MM.1S (cell line): ENCODE measurements around the gene TGFB2.

Experiments
- DNase-seq: peaks from one replicate; pipeline ENCODE4 v3.0.0-alpha.2; 2015
- H2AFZ ChIP-seq: fragments of 300-600 bp; sonication (generic); 2 replicates; pipeline ENCODE4 v1.6.0; 2016; ENCODE audit warnings: antibody characterized with exemption, low read length
- H3F3A ChIP-seq: fragments of 300-600 bp; sonication (generic); 2 replicates; pipeline ENCODE4 v1.6.1; 2016; ENCODE audit warnings: mild to moderate bottlenecking, antibody characterized with exemption, low read length, moderate library complexity, mixed read lengths; ENCODE audit not compliant: insufficient read depth
- H3K27ac ChIP-seq: fragments of 300-600 bp; sonication (generic); 2 replicates; pipeline ENCODE4 v1.5.1; 2016; ENCODE audit warnings: mild to moderate bottlenecking, low read length
- H3K27me3 ChIP-seq: fragments of 300-600 bp; sonication (generic); replicated peaks from 2 replicates; pipeline ENCODE4 v1.6.0; 2016; ENCODE audit warnings: low read length; ENCODE audit not compliant: insufficient read depth
- H3K36me3 ChIP-seq: fragments of 300-600 bp; sonication (generic); replicated peaks from 2 replicates; pipeline ENCODE4 v1.6.1; 2016; ENCODE audit warnings: mild to moderate bottlenecking, low read length, mixed read lengths; ENCODE audit not compliant: insufficient read depth
- H3K4me1 ChIP-seq: fragments of 300-600 bp; sonication (generic); 2 replicates; pipeline ENCODE4 v1.6.1; 2016; ENCODE audit warnings: low read length, mixed read lengths
- H3K4me2 ChIP-seq: fragments of 300-600 bp; sonication (generic); 2 replicates; pipeline ENCODE4 v1.6.0; 2016; ENCODE audit warnings: low read depth, low read length
- H3K4me3 ChIP-seq: fragments of 300-600 bp; sonication (generic); 2 replicates; pipeline ENCODE4 v1.5.1; 2016; ENCODE audit warnings: low read length, mixed read lengths
- H3K79me2 ChIP-seq: fragments of 300-600 bp; sonication (generic); 2 replicates; pipeline ENCODE4 v1.6.1; 2016; ENCODE audit warnings: mixed run types, low read length, mixed read lengths
- H3K9ac ChIP-seq: fragments of 300-600 bp; sonication (generic); 2 replicates; pipeline ENCODE4 v1.6.1; 2016; ENCODE audit warnings: low read length, mixed read lengths
- H3K9me2 ChIP-seq: fragments of 300-600 bp; sonication (generic); replicated peaks from 2 replicates; pipeline ENCODE4 v1.6.1; 2016; ENCODE audit warnings: mild to moderate bottlenecking, low read length, mixed read lengths; ENCODE audit not compliant: insufficient read depth
- H3K9me3 ChIP-seq: fragments of 300-600 bp; sonication (generic); replicated peaks from 2 replicates; pipeline ENCODE4 v1.6.1; 2016; ENCODE audit warnings: mild to moderate bottlenecking, low read length, mixed read lengths; ENCODE audit not compliant: insufficient read depth
- H4K20me1 ChIP-seq: fragments of 300-600 bp; sonication (generic); 2 replicates; pipeline ENCODE4 v1.6.1; 2016; ENCODE audit warnings: mild to moderate bottlenecking, low read length, moderate library complexity, mixed read lengths; ENCODE audit not compliant: insufficient read depth
- CTCF ChIP-seq: fragments of 300-600 bp; sonication (generic); IDR thresholded peaks from 2 replicates; pipeline ENCODE4 v1.5.1; 2016; ENCODE audit warnings: antibody characterized with exemption, low read length, mixed read lengths
- EZH2 ChIP-seq: fragments of 300-600 bp; sonication (generic); optimal IDR thresholded peaks from 2 replicates; pipeline ENCODE3; 2017; ENCODE audit warnings: low read depth, mild to moderate bottlenecking, antibody characterized with exemption, low read length, mixed read lengths
- EZH2phosphoT487 ChIP-seq: fragments of 300-600 bp; sonication (generic); IDR thresholded peaks from 2 replicates; pipeline ENCODE4 v1.6.1; 2018; ENCODE audit warnings: antibody characterized with exemption, low read length

TGFB2 gene

GRCh38 chr1:218462116-218462515 is 117.0 kb downstream of the TGFB2 start:
- no peak overlapping the region for H2AFZ ChIP-seq
- no peak overlapping the region for H3K9ac ChIP-seq
- H3K4me3 ChIP-seq, result no peak overlapping the region
- TF ChIP-seq CTCF, result no peak
- TF ChIP-seq EZH2phosphoT487, result no peak
- no peak for TF ChIP-seq EZH2
- H3K4me1 ChIP-seq, result peaks cover 43% of the 10 kb centered on the region
- no peak overlapping the region for H3K4me2 ChIP-seq
- H3K79me2 ChIP-seq, result no peaks in the 10 kb centered on the region
- H3K36me3 ChIP-seq, result no peaks in the 10 kb centered on the region
- no peaks in the 10 kb centered on the region for H3K9me2 ChIP-seq
- no peaks in the 10 kb centered on the region for H4K20me1 ChIP-seq
- peaks cover 30% of the 10 kb centered on the region for H3F3A ChIP-seq
- H3K9me3 ChIP-seq, result no peaks in the 10 kb centered on the region
- DNase-seq, result no peak
- no peak overlapping the region for H3K27ac ChIP-seq
- no peaks in the 10 kb centered on the region for H3K27me3 ChIP-seq

- peaks cover 30% of the 10 kb centered on the region for H3F3A ChIP-seq
- H4K20me1 ChIP-seq, result no peaks in the 10 kb centered on the region
- no peaks in the 10 kb centered on the region for H3K79me2 ChIP-seq
- H3K36me3 ChIP-seq, result no peaks in the 10 kb centered on the region
- no peak overlapping the region for H3K27ac ChIP-seq
- TF ChIP-seq EZH2phosphoT487 (no peak), CTCF (no peak), EZH2 (no peak)
- no peaks in the 10 kb centered on the region for H3K9me2 ChIP-seq
- H2AFZ ChIP-seq, result no peak overlapping the region
- H3K4me1 ChIP-seq, result peaks cover 39% of the 10 kb centered on the region
- no peak overlapping the region for H3K9ac ChIP-seq
- no peak for DNase-seq
- H3K9me3 ChIP-seq, result no peaks in the 10 kb centered on the region
- no peaks in the 10 kb centered on the region for H3K27me3 ChIP-seq
- H3K4me3 ChIP-seq, result no peak overlapping the region
- H3K4me2 ChIP-seq, result peak overlapping the region; percentile 27; the same call in 1 of the 2 replicates
These were observed 117.5 kb downstream of the TGFB2 start for GRCh38 chr1:218462587-218462986.

GRCh38 chr1:218463194-218464156 is 118.3 kb downstream of the TGFB2 start:
- peak overlapping the region; percentile 10; the same call in 1 of the 2 replicates for H3K9ac ChIP-seq
- DNase-seq, result peak; percentile 46
- TF ChIP-seq CTCF (no peak), EZH2 (no peak), EZH2phosphoT487 (no peak)
- H3K4me1 ChIP-seq, result peaks cover 39% of the 10 kb centered on the region
- no peak overlapping the region for H2AFZ ChIP-seq
- no peaks in the 10 kb centered on the region for H3K36me3 ChIP-seq
- no peaks in the 10 kb centered on the region for H3K27me3 ChIP-seq
- H3K4me2 ChIP-seq, result peak overlapping the region; percentile 27; the same call in 1 of the 2 replicates
- H4K20me1 ChIP-seq, result no peaks in the 10 kb centered on the region
- peaks cover 30% of the 10 kb centered on the region for H3F3A ChIP-seq
- no peaks in the 10 kb centered on the region for H3K9me2 ChIP-seq
- no peaks in the 10 kb centered on the region for H3K79me2 ChIP-seq
- H3K27ac ChIP-seq, result peak overlapping the region; percentile 34; the same call in 1 of the 2 replicates
- H3K4me3 ChIP-seq, result peak overlapping the region; percentile 4; the same call in 1 of the 2 replicates
- no peaks in the 10 kb centered on the region for H3K9me3 ChIP-seq
